Spleen (tissue), 11 donors: Measurements from ENCODE around the gene LRRC75A. TPM values are rescaled to one million over a fixed set of nuclear protein-coding genes. Genes with fewer than 3 reads are reported as not detected.
A peak's percentile ranks its signal among the peaks of the same experiment; 100 is the strongest.

Source experiments
- DNase-seq: peaks from one replicate; pipeline ENCODE4 v3.0.0-alpha.2; 2020
- H3K27ac ChIP-seq, 8 donors: fragments of 200-600 bp; sonication (generic) in 7 of 8; 1 replicate in 4 of 8; 2 replicates in 4 of 8; pipeline versions ENCODE4 v1.5.0 to v1.8.0; 2016 to 2021; ENCODE audit warnings: inconsistent platforms in 4 of 8, mild to moderate bottlenecking in 4 of 8, moderate library complexity in 1 of 8
- H3K27me3 ChIP-seq, 7 donors: fragments of 200-600 bp; sonication (generic) in 6 of 7; replicated peaks in 1 of 7; 1 replicate in 4 of 7; 2 replicates in 3 of 7; pipeline versions ENCODE4 v1.5.0 to v1.8.0; 2016 to 2021; ENCODE audit warnings: inconsistent platforms in 3 of 7, mild to moderate bottlenecking in 1 of 7
- H3K36me3 ChIP-seq, 6 donors: fragments of 200-600 bp; sonication (generic) in 5 of 6; 1 replicate in 4 of 6; 2 replicates in 2 of 6; pipeline versions ENCODE4 v1.5.0 to v1.8.0; 2016 to 2021; ENCODE audit warnings: inconsistent platforms in 2 of 6
- H3K4me1 ChIP-seq, 6 donors: fragments of 200-600 bp; sonication (generic) in 5 of 6; 1 replicate in 3 of 6; 2 replicates in 3 of 6; pipeline versions ENCODE4 v1.5.0 to v1.8.0; 2016 to 2021; ENCODE audit warnings: inconsistent platforms in 3 of 6
- H3K4me3 ChIP-seq, 8 donors: fragments of 200-600 bp; sonication (generic) in 7 of 8; 1 replicate in 4 of 8; 2 replicates in 4 of 8; pipeline versions ENCODE4 v1.5.0 to v1.8.0; 2016 to 2021; ENCODE audit warnings: inconsistent platforms in 4 of 8, mild to moderate bottlenecking in 4 of 8, moderate library complexity in 2 of 8
- H3K9me3 ChIP-seq, 8 donors: fragments of 200-600 bp; sonication (generic) in 7 of 8; 1 replicate in 4 of 8; 2 replicates in 4 of 8; pipeline versions ENCODE4 v1.5.0 to v1.8.0; 2016 to 2021; ENCODE audit warnings: inconsistent platforms in 4 of 8
- POLR2A ChIP-seq, 3 donors: fragments of 450-650 bp; IDR thresholded peaks; one replicate each; pipeline ENCODE4 v1.5.1; 2017; ENCODE audit warnings: antibody characterized with exemption in 3 of 3, mild to moderate bottlenecking in 1 of 3
- POLR2AphosphoS5 ChIP-seq, 3 donors: sonication (generic); formaldehyde crosslinking; IDR thresholded peaks; one replicate each; pipeline ENCODE4 v1.5.1; 2017; ENCODE audit warnings: antibody characterized with exemption in 3 of 3
- WGBS, 5 donors: extraction: QIAGEN DNeasy Blood & Tissue Kit in 3 of 5; methylation state at CpG; one replicate each; pipeline versions ENCODE4 v1.1.5 to v1.1.7; 2013 to 2018; 5-methylcytosine and 5-hydroxymethylcytosine counted together
- intact Hi-C: fragments of 100-400 bp; cut with DNase I; formaldehyde crosslinking; loops from one replicate; pipeline ENCODE4 v1.15.0; 2023; ENCODE audit warnings: low total_unique reads
- polyA plus RNA-seq, 3 donors: library from polyadenylated mRNA; stranded (reverse); fragments of 200-250 nt; gene quantifications; one replicate each; pipeline ENCODE4 v1.2.1, GENCODE V29; 2013
- total RNA-seq, 7 donors: library from RNA; depleted of rRNA in 3 of 7; stranded (reverse); fragments of >200 nt in 3 of 7; fragmentation: NEBNext Ultra II Directional in 4 of 7; extraction: Animal tissue kit (Norgen Biotek cat#: 25700) in 4 of 7; gene quantifications; one replicate each; pipeline versions ENCODE4 v1.1.0 to v1.2.1, GENCODE V29; 2016 to 2021
- TF ChIP-seq, protein P1 (sequence below), 11 experiments: fragments of 200-600 bp in 7 of 11; fragments of 450-650 bp in 4 of 11; sonication (generic) in 4 of 11; IDR thresholded peaks in 8 of 11; conservative IDR thresholded peaks in 3 of 11; 1 replicate in 7 of 11; 2 replicates in 4 of 11; pipeline versions ENCODE4 v1.4.0 to v1.8.0; 2016 to 2021; ENCODE audit warnings: antibody characterized with exemption in 11 of 11, inconsistent platforms in 4 of 11, mild to moderate bottlenecking in 1 of 11
- donor health status: healthy with polysubstance abuse.
- donor health status: DM: no; HTN: no; CAD: no; lungs with moderate emphysema.
- donor health status: DM: no; HTN: no; CAD: no.
- donor health status: Bipolar disorder and iron deficiency.
- donor health status: healthy.
- donor health status: DM: no; HTN: no; CAD: no.
- donor health status: DM: yes; HTN: yes; CAD: no.

LRRC75A gene
- total and polyA plus RNA-seq, 10 donors, result 4.2 to 26.4 (median 19.3) TPM

DNA sequence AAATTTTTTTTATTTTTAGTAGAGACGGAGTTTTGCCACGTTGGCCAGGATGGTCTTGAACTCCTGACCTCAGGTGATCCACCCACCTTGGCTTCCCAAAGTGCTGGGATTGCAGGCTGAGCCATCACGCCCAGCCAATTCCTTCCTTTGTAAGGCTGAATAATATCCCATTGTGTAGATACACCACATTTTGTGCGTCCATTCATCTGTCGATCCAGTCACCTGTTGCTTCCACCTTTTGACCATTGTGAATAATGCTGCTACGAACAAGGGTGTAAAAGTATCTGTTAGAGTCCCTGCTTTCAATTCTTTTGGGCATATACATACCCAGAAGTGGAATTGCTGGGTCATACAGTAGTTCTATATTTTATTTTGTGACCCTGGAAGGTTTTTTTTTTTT, 61.3 kb downstream of the LRRC75A start:
- H3K36me3 ChIP-seq, result peaks cover 0 to 82% (median 54%) of the 10 kb centered on the region in 6 donors
- no peak overlapping the region for H3K27ac ChIP-seq
- intact Hi-C loops, result no loop called here
- H3K4me1 ChIP-seq, result peaks cover 0 to 3% (median 0%) of the 10 kb centered on the region in 6 donors
- H3K4me3 ChIP-seq, result no peak overlapping the region
- TF ChIP-seq POLR2A (IDR thresholded peaks at IDR 0.05) (no peak), POLR2AphosphoS5 (IDR thresholded peaks at IDR 0.05) (no peak)
- TF ChIP-seq, protein P1, sequence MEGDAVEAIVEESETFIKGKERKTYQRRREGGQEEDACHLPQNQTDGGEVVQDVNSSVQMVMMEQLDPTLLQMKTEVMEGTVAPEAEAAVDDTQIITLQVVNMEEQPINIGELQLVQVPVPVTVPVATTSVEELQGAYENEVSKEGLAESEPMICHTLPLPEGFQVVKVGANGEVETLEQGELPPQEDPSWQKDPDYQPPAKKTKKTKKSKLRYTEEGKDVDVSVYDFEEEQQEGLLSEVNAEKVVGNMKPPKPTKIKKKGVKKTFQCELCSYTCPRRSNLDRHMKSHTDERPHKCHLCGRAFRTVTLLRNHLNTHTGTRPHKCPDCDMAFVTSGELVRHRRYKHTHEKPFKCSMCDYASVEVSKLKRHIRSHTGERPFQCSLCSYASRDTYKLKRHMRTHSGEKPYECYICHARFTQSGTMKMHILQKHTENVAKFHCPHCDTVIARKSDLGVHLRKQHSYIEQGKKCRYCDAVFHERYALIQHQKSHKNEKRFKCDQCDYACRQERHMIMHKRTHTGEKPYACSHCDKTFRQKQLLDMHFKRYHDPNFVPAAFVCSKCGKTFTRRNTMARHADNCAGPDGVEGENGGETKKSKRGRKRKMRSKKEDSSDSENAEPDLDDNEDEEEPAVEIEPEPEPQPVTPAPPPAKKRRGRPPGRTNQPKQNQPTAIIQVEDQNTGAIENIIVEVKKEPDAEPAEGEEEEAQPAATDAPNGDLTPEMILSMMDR (IDR thresholded peaks at IDR 0.05 in 8 of 11, conservative IDR thresholded peaks at IDR 0.05 in 3 of 11), result no peak
- WGBS, 5 donors, result 71 to 90% (median 75%) methylated on average over 6 of the region's 6 CpGs
- no peak for DNase-seq
- no peaks in the 10 kb centered on the region for H3K9me3 ChIP-seq
- no peaks in the 10 kb centered on the region for H3K27me3 ChIP-seq

DNA sequence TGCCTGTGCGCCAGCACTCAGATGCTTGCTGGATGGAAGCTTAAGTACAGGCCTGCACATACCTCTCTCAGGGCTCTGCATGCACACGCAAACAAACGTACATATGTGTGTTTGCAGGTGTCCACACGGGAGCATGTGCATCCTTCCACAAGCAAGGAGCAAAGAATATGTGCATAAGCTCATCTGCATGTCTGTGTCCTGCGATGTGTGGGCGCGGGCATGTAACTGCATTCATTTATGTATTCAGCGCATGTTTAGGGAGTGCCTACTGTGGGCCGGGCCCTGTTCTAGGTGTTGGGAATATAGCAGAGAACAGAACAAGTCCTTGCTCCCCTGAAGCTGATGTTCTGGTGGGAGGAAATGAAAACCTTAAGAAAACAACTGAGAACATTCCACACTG, 62.9 kb downstream of the LRRC75A start:
- WGBS, 5 donors, result 96 to 97% (median 96%) methylated on average over 9 of the region's 9 CpGs
- Histone ChIP-seq H3K9me3 (no peaks in the 10 kb centered on the region), H3K4me1 (peaks cover 0 to 3% (median 0%) of the 10 kb centered on the region in 6 donors), H3K36me3 (peaks cover 0 to 97% (median 67%) of the 10 kb centered on the region in 6 donors), H3K4me3 (no peak overlapping the region), H3K27ac (no peak overlapping the region), H3K27me3 (no peaks in the 10 kb centered on the region)
- no peak for DNase-seq
- TF ChIP-seq POLR2AphosphoS5 (IDR thresholded peaks at IDR 0.05) (no peak), POLR2A (IDR thresholded peaks at IDR 0.05) (no peak)
- TF ChIP-seq, protein P1 (IDR thresholded peaks at IDR 0.05 in 8 of 11, conservative IDR thresholded peaks at IDR 0.05 in 3 of 11), result no peak
- intact Hi-C loops, result no loop called here

DNA sequence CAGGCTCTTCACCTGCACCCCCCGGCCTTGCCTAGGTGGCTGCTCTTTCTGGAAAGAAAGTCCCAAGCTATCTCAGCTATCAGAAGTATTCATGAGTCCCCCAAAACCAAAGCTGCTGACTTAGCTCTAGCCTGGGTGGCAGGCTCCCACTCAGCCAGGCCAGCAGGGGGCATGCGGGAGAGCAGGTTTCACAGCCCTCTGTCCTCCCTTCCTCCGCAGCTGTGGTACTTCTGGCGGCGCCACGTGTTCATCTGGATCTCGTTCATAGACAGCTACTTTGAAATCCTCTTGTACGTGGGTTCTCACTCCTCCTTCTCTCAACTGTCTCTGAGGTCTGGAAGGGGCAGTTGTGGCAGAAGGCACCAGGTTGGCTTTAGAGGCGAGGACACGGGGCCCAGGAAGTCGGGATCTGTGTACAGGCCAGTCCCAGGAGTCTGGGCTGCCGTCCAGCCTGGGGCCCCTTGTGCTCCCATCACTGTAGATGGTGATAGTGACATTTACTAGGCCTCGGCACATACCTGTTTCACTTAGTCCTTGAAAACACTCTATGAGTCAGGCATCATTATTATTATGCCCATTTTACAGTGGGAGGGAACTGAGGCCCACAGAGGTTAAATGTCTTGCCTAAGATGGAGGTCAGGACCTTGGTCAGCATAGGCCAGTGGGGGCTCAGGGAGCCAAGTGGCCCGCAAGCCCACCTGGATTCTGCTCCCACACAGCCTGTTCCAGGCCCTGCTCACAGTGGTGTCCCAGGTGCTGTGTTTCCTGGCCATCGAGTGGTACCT, 63.7 kb downstream of the LRRC75A start:
- no peak for DNase-seq
- no peak overlapping the region for H3K27ac ChIP-seq

DNA sequence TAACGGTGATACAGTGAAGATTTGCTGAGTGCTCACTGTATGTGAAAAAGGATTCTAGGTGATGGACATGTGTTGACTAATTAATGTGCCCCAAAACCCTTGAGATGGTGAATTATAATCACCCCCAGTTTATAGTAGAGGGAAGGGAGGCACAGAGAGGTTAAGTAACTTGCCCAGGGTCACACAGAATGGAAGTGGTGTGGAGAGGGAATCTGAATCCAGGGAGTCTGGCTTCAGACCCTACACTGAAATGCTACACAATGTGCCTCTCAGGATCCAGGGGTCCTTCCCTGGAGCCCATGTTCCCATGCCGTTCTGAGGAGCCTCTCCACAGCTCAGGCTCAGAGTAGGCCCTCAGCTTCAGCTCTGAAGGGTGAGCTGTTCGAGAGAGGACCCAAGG, 65.0 kb downstream of the LRRC75A start:
- Histone ChIP-seq H3K27ac (no peak overlapping the region), H3K4me1 (peaks cover 0 to 3% (median 0%) of the 10 kb centered on the region in 6 donors), H3K9me3 (no peaks in the 10 kb centered on the region), H3K27me3 (no peaks in the 10 kb centered on the region), H3K36me3 (peaks cover 0 to 97% (median 83%) of the 10 kb centered on the region in 6 donors), H3K4me3 (no peak overlapping the region)
- TF ChIP-seq POLR2A (IDR thresholded peaks at IDR 0.05), result no peak
- TF ChIP-seq POLR2AphosphoS5 (IDR thresholded peaks at IDR 0.05), result no peak
- TF ChIP-seq, protein P1 (IDR thresholded peaks at IDR 0.05 in 8 of 11, conservative IDR thresholded peaks at IDR 0.05 in 3 of 11), result no peak
- WGBS, 5 donors, result 90 to 100% (median 98%) methylated on average over 2 to 3 of the region's 3 CpGs
- DNase-seq, result no peak
- intact Hi-C loops, result no loop called here

More for the DNA sequence above, 63.7 kb downstream of the LRRC75A start:
- Histone ChIP-seq H3K4me3 (no peak overlapping the region), H3K9me3 (no peaks in the 10 kb centered on the region), H3K27me3 (no peaks in the 10 kb centered on the region), H3K4me1 (peaks cover 0 to 3% (median 0%) of the 10 kb centered on the region in 6 donors), H3K36me3 (peaks cover 0 to 97% (median 73%) of the 10 kb centered on the region in 6 donors)
- 62 to 75% (median 71%) methylated on average over 13 to 15 of the region's 15 CpGs for WGBS, 5 donors
- TF ChIP-seq POLR2A (IDR thresholded peaks at IDR 0.05), result no peak
- TF ChIP-seq POLR2AphosphoS5 (IDR thresholded peaks at IDR 0.05), result peak in 1 of 3 donors; percentile 26
- TF ChIP-seq, protein P1 (IDR thresholded peaks at IDR 0.05 in 8 of 11, conservative IDR thresholded peaks at IDR 0.05 in 3 of 11), result peak in 9 of 11 experiments; percentile 20 to 68 (median 53)
- intact Hi-C loops, result no loop called here
